HUES6 (cell line): ENCODE data around the gene ALG14.
"Not testable (repeated sequence)": the region's sequence is repeated elsewhere in the genome, so short reads cannot be mapped to it uniquely, and the experiment has no call there.

Experiments used
- H3K27ac ChIP-seq: 2 replicates; pipeline ENCODE4 v1.7.0; 2013; ENCODE audit warnings: low read depth, mild to moderate bottlenecking, low read length, inconsistent platforms
- H3K27me3 ChIP-seq: 2 replicates; pipeline ENCODE4 v1.6.1; 2013; ENCODE audit warnings: low read length; ENCODE audit not compliant: control insufficient read depth, insufficient read depth
- H3K36me3 ChIP-seq: 2 replicates; pipeline ENCODE4 v1.6.1; 2013; ENCODE audit warnings: low read length; ENCODE audit not compliant: control insufficient read depth, insufficient read depth
- H3K4me1 ChIP-seq: 2 replicates; pipeline ENCODE4 v1.6.1; 2013; ENCODE audit warnings: low read length; ENCODE audit not compliant: control insufficient read depth, insufficient read depth
- H3K4me3 ChIP-seq: 2 replicates; pipeline ENCODE4 v1.5.1; 2013; ENCODE audit warnings: low read depth, low read length
- H3K9ac ChIP-seq: one replicate; pipeline ENCODE4 v1.6.1; 2013; ENCODE audit warnings: mild to moderate bottlenecking, low read length
- H3K9me3 ChIP-seq: 2 replicates; pipeline ENCODE4 v1.6.1; 2013; ENCODE audit warnings: low read depth, low read length; ENCODE audit not compliant: control insufficient read depth, insufficient read depth

ALG14 gene

DNA sequence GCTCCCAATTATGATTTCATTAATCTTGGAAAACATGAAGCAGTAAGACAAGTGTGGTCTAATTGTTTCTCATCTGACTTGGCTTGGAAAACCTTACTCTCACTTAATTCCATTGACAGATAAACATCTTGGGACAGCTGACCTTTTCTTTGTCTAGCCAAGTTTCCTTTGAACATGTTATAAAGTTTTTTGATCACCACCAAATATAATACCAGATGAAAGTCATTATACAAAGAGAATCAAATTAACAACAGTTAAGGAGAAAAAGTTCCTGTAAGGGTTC, 50.2 kb downstream of the ALG14 start:
- H3K4me3 ChIP-seq: no peak overlapping the region
- peaks cover 7% of the 10 kb centered on the region; the same call in 1 of the 2 replicates for H3K9me3 ChIP-seq
- H3K27ac ChIP-seq: no peak overlapping the region
- H3K36me3 ChIP-seq: peaks cover 3% of the 10 kb centered on the region; the same call in 1 of the 2 replicates
- no peaks in the 10 kb centered on the region for H3K27me3 ChIP-seq
- H3K4me1 ChIP-seq: peaks cover 6% of the 10 kb centered on the region; the same call in 1 of the 2 replicates
- H3K9ac ChIP-seq: no peak overlapping the region

DNA sequence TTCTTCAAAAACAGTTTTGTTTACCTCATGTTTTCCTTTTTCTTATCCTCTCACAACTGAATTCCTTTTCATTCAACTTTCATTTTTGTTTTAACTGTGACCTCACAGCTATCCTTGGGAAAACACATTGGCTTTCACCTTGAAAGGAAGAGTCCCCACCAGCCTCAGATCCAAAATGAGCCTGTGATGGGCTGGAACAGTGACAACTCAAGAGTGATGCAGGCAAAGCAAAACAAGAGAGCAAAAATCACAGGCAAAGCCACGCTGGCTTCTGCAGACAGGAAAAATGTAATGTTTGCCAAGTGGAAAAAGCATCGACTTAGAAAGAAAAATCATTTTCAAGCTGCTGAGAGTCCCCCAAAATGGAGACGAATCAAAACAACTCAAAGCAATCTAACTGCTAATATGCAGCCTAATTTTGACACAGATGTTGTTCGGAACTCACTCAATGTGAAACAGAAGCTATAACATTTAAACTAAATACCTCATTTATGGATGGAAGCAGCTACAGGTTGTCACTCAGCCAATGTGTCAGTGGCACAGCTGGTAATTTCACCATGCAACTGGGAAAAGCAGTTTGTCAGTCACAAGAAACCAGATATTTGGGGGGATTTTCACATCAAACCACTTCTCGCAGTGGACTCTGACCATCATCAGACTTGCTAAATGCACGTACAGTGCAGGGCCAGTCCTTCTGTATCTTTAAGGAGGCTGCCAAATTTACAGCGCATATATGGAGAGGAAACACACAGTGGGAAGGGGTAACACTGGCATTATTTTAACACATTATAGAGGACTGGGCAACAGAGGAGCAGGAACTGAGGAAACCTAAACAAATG, 50.7 kb downstream of the ALG14 start:
- H3K4me3 ChIP-seq: no peak overlapping the region
- H3K9me3 ChIP-seq: peaks cover 7% of the 10 kb centered on the region; the same call in 1 of the 2 replicates
- no peaks in the 10 kb centered on the region for H3K27me3 ChIP-seq
- no peak overlapping the region for H3K9ac ChIP-seq
- H3K4me1 ChIP-seq: peaks cover 6% of the 10 kb centered on the region; the same call in 1 of the 2 replicates
- peaks cover 3% of the 10 kb centered on the region; the same call in 1 of the 2 replicates for H3K36me3 ChIP-seq
- no peak overlapping the region for H3K27ac ChIP-seq

DNA sequence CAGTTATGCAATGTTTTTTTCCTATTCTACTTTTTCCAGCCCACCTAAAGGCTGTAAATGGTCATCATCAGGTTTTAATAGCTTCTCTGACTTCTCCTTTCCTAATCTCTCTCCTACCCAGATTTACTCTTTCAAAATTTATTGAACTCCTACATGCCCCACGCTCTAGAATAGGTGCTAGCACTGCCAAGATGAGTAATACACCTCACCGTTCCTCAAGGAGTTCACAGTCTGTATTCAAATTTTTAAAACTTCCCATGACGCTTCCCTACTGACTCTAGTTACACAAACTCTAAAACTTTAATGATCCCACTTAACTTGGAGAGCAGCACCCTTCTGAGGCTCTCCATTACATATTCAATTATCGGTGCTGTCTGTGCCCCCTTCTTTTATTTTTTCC, 51.6 kb downstream of the ALG14 start:
- Histone ChIP-seq H3K27ac (no peak overlapping the region), H3K4me3 (no peak overlapping the region), H3K36me3 (no peaks in the 10 kb centered on the region), H3K27me3 (no peaks in the 10 kb centered on the region), H3K9ac (no peak overlapping the region), H3K4me1 (peaks cover 6% of the 10 kb centered on the region; the same call in 1 of the 2 replicates), H3K9me3 (peaks cover 7% of the 10 kb centered on the region; the same call in 1 of the 2 replicates)

DNA sequence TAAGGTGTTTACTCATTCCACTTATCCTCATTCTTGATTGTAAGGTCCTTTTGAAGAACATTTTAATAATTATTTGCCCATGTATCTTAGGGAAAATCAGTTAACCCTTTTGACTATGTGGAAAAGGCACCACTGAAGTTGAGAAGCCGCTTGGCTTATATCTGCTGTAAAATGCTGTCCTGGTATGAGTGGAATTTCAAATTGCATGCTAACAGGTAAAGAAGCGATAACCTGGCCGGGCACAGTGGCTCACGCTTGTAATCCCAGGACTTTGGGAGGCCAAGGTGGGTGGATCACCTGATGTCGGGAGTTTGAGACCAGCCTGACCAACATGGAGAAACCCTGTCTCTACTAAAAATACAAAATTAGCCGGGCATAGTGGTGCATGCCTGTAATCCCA, 53.3 kb downstream of the ALG14 start:
- not testable (repeated sequence) for H3K27me3 ChIP-seq, H3K36me3 ChIP-seq, H3K27ac ChIP-seq, H3K4me1 ChIP-seq, H3K4me3 ChIP-seq, H3K9ac ChIP-seq, H3K9me3 ChIP-seq

DNA sequence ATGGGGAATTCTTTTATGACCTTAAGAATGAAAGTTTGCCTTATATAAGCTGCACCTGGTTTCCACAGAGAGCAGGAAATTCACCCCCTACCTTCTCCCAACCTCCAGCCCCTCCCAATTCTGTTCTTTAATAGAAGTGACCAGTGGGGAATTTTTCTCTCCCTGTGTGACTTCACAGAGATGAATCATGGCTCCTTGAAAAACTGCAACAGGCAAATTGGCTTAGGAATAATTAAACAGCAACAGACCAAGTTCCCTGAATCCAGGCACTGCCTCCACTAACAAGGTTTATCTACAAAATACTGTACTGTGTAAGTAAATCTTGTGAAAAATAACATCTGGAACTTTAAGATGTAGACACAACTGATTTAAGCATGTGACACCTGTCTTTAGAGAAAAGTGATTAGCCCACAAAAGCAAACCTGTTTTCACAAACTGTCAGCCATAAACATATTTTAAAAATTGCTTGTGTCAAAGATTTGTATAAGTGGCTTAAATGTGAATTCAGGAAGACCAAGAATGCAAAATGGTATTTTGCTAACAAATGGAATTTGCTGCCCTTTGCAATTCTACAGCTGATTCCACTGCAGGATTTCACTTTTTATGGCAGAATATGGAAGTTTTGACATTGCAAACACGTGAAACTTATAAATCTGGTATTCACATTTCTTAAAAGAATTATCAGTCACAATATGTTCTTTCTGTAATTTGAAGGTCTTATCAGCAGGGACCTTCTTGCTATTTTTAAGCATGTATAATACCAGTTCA, 54.0 kb downstream of the ALG14 start:
- no peaks in the 10 kb centered on the region for H3K9me3 ChIP-seq
- H3K4me3 ChIP-seq: no peak overlapping the region
- H3K4me1 ChIP-seq: peaks cover 6% of the 10 kb centered on the region; the same call in 1 of the 2 replicates
- no peaks in the 10 kb centered on the region for H3K36me3 ChIP-seq
- H3K27me3 ChIP-seq: no peaks in the 10 kb centered on the region
- no peak overlapping the region for H3K27ac ChIP-seq
- H3K9ac ChIP-seq: no peak overlapping the region

DNA sequence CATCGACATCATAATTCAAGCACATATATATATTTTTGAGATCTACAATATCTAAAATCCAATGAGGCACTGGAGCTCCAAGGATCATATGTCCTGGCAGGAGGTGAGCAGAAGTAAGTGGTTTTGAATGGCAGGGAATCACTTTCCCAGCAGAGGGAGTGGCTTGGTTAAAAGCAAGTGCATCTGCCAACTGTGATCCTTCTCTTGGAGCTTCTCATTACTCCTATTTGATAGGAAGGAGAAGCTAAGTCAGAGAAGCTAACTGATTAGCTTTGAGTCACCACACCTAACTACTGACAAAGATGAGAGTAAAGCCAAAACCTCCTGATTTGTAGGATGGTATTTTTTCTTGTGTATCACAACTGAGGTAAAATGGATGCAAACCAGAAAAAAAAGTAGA, 55.0 kb downstream of the ALG14 start:
- Histone ChIP-seq H3K27ac (no peak overlapping the region), H3K27me3 (no peaks in the 10 kb centered on the region), H3K9me3 (no peaks in the 10 kb centered on the region), H3K36me3 (no peaks in the 10 kb centered on the region), H3K9ac (no peak overlapping the region), H3K4me1 (peaks cover 6% of the 10 kb centered on the region; the same call in 1 of the 2 replicates), H3K4me3 (no peak overlapping the region)

DNA sequence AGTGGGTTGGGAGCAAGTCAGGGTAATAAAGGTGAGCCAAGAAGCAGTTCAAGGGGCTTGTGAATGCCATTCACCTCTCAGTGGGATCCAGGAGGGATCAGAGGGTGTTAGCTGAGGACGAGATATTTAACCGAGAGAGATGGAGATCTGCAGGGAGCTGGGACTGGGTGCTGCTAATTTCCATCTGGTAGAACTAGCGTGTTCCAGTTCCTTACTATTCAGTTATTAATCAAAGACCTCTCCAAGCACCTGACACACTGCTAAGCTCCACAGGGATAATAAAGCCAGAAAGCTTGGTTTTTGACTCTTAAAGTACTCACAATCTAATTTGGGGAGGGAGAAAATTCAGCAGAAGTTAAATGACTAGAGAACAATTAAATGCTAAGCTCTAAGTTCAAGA, 57.7 kb downstream of the ALG14 start:
- no peak overlapping the region for H3K9ac ChIP-seq
- H3K27ac ChIP-seq: no peak overlapping the region
- no peaks in the 10 kb centered on the region for H3K4me1 ChIP-seq
- H3K9me3 ChIP-seq: no peaks in the 10 kb centered on the region
- no peaks in the 10 kb centered on the region for H3K36me3 ChIP-seq
- no peak overlapping the region for H3K4me3 ChIP-seq
- no peaks in the 10 kb centered on the region for H3K27me3 ChIP-seq

DNA sequence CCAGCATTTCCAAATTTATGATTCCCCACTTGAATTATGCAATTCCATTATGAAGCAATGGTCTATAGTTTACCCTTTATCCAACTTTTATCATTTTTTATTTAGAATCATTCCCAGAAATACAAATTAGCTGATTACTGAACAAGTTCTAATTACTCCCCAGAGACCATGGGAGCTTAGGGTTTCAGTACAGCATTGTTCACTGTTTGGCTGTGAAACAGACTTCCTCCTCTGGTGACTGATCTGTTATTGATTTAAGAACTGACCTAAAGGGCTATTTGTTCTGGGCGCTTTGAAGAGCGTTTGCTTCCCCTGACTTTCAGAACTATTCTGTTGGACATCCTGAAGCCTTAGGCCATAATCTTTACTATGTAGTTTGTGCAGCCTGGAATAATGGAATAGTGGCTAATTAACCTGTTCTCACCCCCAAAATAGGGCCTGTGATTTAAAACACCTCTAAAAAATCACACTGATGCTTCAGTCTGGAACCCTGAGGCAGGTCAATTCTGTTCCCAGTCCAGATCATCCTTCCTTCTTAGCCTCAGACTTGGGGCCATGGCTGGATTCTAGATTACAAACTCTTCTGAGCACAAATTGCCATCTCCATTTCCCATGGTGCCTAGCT, 58.7 kb downstream of the ALG14 start:
- no peak overlapping the region for H3K27ac ChIP-seq

DNA sequence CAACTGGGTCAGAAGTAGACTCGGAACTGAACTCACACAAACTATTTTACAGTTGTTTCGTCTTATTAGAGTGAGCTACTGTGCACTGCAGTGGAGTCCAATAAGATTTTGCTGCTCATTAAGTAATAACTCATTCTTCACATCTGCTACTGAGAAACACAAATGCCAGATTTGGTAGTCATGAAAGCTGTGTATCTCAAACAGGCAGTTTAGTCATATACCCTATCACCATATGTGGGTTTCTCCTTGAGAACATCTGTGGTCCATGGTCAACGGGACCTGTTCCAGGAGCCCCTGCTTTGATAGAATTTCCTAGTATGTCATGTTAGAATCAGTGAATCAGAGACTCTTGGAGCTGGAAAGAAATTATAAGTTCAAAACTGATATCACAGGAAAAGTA, 60.4 kb downstream of the ALG14 start:
- no peaks in the 10 kb centered on the region for H3K27me3 ChIP-seq
- H3K27ac ChIP-seq: no peak overlapping the region
- no peak overlapping the region for H3K4me3 ChIP-seq
- H3K9me3 ChIP-seq: no peaks in the 10 kb centered on the region
- H3K9ac ChIP-seq: no peak overlapping the region
- no peaks in the 10 kb centered on the region for H3K4me1 ChIP-seq
- H3K36me3 ChIP-seq: no peaks in the 10 kb centered on the region

More for the DNA sequence above, 58.7 kb downstream of the ALG14 start:
- Histone ChIP-seq H3K4me3 (no peak overlapping the region), H3K27me3 (no peaks in the 10 kb centered on the region), H3K4me1 (no peaks in the 10 kb centered on the region), H3K9me3 (no peaks in the 10 kb centered on the region), H3K9ac (no peak overlapping the region), H3K36me3 (no peaks in the 10 kb centered on the region)

DNA sequence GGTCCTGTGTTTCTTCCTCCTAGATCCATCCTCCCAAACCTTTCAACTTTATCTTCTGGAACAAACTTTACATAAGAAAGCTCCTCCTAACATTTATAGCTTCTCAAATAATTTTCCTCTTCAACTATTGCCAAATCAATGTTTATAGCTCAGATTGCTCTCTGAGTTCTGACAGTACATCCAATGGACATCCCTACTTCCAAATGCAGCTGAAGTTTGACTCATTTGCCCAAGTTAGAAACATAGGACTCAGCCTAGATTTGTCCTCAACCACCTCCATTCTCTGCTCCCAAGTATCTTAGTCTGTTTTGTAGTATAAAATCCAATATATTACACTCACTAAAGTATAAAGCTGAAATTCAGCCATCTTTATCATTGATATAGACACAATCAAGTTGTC, 62.6 kb downstream of the ALG14 start:
- no peaks in the 10 kb centered on the region for H3K27me3 ChIP-seq
- no peaks in the 10 kb centered on the region for H3K4me1 ChIP-seq
- H3K4me3 ChIP-seq: no peak overlapping the region
- no peak overlapping the region for H3K9ac ChIP-seq
- H3K36me3 ChIP-seq: no peaks in the 10 kb centered on the region
- H3K9me3 ChIP-seq: no peaks in the 10 kb centered on the region
- no peak overlapping the region for H3K27ac ChIP-seq

DNA sequence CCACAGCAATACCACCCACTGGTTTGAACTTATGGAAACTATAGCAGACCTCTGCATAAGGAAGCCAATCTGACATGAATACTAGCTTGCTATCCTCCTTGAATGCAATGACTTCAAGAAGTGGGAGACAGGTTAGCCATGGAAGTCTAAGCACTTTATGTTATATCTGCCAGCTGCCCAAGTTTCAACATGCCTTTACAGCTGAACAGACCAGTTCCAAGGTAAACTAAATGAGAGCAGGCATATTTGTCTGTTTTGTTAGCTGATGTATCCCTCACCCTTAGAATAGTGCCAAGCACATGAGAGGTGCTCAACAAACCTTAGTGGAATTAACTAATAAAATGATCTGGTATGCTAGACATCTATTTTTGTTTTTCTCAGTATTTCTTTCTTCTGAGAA, 65.1 kb downstream of the ALG14 start:
- H3K4me3 ChIP-seq: no peak overlapping the region
- no peak overlapping the region for H3K9ac ChIP-seq
- H3K36me3 ChIP-seq: no peaks in the 10 kb centered on the region
- no peaks in the 10 kb centered on the region for H3K9me3 ChIP-seq
- H3K27ac ChIP-seq: no peak overlapping the region
- peaks cover 5% of the 10 kb centered on the region for H3K4me1 ChIP-seq
- H3K27me3 ChIP-seq: no peaks in the 10 kb centered on the region
